Heart left ventricle (tissue), 13 donors: ENCODE data around the gene MYO1B.

Experiments used
- POLR2A ChIP-seq, 2 donors: fragments of 450-650 bp; IDR thresholded peaks; one replicate each; pipeline ENCODE4 v1.6.1; 2017; ENCODE audit warnings: antibody characterized with exemption in 2 of 2, mild to moderate bottlenecking in 2 of 2, moderate library complexity in 2 of 2
- TF ChIP-seq, protein P1 (sequence below), 12 donors: fragments of 200-600 bp; sonication (generic) in 4 of 12; IDR thresholded peaks; one replicate each; pipeline versions ENCODE4 v1.5.0 to v1.8.0; 2018 to 2022; ENCODE audit warnings: antibody characterized with exemption in 12 of 12, mild to moderate bottlenecking in 5 of 12
- donor health status: ischemic (EF 13 %, LVEDD 7.1; RV severe dilation, severe dysfunction).
- donor health status: DM: no; HTN: yes; CAD: no.
- donor health status: DM: no; HTN: no; CAD: no.
- donor health status: ischemic (EF 25% LVEDD 6.9; RV normal size, moderate dysfunction).
- donor health status: ischemic (EF 25% LVEDD 5.7; RV mildly dilated, moderate dysfunction).
- donor health status: ischemic (EF 35%, LVEDD 5.7; RV mildly dilated, moderate dysfunction).
- donor health status: nonischemic (EF 11% LVEDD 7.7; RV severe dilation, severe dysfunction).
- donor health status: DM: yes; HTN: yes; CAD: no.
- donor health status: PGD.
- donor health status: ischemic (EF 29% LVEDD 5.4; RV normal size, mild dysfunction).
- donor health status: nonischemic (EF 23%, LVEDD 6.1; RV moderate dilation, normal function).

DNA sequence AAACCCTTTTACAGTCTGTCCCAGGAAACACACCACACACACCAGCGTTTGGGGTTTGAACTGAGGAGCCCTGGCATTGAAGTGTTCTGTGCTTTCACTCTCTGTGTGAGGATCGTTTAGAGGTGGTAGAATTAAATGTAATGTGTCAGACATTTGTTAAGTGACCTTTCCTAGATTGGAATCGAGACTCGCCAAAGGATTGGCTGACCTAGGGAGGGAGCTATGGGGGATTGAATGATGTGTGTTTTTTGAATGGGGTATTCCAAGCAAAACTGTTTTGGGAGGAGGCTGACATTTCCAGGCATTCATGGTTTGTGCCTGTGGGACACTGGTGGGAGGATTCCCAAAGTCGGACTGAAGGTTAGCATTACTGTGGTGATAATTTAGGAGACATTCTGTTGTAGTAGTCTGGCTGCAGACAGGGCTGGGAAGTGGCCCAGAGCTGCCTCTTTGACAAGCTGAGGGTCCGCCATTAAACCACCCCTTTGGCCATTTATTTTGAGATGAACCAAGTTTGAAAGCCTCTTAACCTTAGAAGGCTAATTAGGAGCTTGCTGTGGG, 1.7 kb downstream of the MYO1B start:
- TF ChIP-seq, protein P1, sequence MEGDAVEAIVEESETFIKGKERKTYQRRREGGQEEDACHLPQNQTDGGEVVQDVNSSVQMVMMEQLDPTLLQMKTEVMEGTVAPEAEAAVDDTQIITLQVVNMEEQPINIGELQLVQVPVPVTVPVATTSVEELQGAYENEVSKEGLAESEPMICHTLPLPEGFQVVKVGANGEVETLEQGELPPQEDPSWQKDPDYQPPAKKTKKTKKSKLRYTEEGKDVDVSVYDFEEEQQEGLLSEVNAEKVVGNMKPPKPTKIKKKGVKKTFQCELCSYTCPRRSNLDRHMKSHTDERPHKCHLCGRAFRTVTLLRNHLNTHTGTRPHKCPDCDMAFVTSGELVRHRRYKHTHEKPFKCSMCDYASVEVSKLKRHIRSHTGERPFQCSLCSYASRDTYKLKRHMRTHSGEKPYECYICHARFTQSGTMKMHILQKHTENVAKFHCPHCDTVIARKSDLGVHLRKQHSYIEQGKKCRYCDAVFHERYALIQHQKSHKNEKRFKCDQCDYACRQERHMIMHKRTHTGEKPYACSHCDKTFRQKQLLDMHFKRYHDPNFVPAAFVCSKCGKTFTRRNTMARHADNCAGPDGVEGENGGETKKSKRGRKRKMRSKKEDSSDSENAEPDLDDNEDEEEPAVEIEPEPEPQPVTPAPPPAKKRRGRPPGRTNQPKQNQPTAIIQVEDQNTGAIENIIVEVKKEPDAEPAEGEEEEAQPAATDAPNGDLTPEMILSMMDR (IDR thresholded peaks at IDR 0.05), result no peak
- TF ChIP-seq POLR2A (IDR thresholded peaks at IDR 0.05), result no peak
